SK-N-SH treated with all-trans-retinoic acid at 6 μM for 48 hours (cell line): ENCODE results near the gene LRBA.

Source experiments
- CSDC2 ChIP-seq: fragments of 250-450 bp; sonication (Bioruptor Pico); IDR thresholded peaks from 2 replicates; pipeline ENCODE4 v1.5.0; 2020; ENCODE audit warnings: mild to moderate bottlenecking, moderate library complexity
- OSR1 ChIP-seq: fragments of 250-450 bp; sonication (Bioruptor Pico); IDR thresholded peaks from 2 replicates; pipeline ENCODE4 v1.8.0; 2022; ENCODE audit warnings: moderate library complexity, mild to moderate bottlenecking, inconsistent platforms
- TF ChIP-seq, protein P1 (sequence below): fragments of 250-450 bp; sonication (Bioruptor Pico); IDR thresholded peaks from 2 replicates; pipeline ENCODE4 v1.8.0; 2020; ENCODE audit warnings: mild to moderate bottlenecking, moderate library complexity, borderline replicate concordance
- TF ChIP-seq, protein P2 (sequence below): fragments of 250-450 bp; sonication (Bioruptor Pico); IDR thresholded peaks from 2 replicates; pipeline ENCODE4 v1.5.0; 2020; ENCODE audit warnings: mild to moderate bottlenecking, moderate library complexity

DNA sequence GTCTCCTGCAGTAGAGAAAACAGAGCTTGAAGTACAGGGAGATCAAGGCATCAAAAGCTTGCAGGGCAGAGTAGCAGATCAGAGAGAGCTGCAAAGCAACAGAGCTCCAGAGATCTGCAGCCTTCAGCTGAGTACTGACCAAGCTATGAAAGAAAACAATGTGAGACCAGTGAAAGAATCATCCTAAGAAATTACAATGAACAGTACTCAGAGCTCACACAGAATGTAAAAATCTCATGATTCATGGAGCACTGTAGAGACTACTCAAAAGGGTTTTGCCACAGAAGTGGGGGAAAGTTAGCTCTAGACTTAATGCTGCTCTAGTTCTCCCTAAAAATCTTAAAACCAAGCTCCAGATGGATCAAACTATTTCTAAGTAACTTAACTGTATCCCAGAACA, 513.1 kb downstream of the LRBA start:
- TF ChIP-seq, protein P1, sequence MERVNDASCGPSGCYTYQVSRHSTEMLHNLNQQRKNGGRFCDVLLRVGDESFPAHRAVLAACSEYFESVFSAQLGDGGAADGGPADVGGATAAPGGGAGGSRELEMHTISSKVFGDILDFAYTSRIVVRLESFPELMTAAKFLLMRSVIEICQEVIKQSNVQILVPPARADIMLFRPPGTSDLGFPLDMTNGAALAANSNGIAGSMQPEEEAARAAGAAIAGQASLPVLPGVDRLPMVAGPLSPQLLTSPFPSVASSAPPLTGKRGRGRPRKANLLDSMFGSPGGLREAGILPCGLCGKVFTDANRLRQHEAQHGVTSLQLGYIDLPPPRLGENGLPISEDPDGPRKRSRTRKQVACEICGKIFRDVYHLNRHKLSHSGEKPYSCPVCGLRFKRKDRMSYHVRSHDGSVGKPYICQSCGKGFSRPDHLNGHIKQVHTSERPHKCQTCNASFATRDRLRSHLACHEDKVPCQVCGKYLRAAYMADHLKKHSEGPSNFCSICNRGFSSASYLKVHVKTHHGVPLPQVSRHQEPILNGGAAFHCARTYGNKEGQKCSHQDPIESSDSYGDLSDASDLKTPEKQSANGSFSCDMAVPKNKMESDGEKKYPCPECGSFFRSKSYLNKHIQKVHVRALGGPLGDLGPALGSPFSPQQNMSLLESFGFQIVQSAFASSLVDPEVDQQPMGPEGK (CRISPR knock-in tag) = no peak
- TF ChIP-seq OSR1 = no peak
- TF ChIP-seq, protein P2, sequence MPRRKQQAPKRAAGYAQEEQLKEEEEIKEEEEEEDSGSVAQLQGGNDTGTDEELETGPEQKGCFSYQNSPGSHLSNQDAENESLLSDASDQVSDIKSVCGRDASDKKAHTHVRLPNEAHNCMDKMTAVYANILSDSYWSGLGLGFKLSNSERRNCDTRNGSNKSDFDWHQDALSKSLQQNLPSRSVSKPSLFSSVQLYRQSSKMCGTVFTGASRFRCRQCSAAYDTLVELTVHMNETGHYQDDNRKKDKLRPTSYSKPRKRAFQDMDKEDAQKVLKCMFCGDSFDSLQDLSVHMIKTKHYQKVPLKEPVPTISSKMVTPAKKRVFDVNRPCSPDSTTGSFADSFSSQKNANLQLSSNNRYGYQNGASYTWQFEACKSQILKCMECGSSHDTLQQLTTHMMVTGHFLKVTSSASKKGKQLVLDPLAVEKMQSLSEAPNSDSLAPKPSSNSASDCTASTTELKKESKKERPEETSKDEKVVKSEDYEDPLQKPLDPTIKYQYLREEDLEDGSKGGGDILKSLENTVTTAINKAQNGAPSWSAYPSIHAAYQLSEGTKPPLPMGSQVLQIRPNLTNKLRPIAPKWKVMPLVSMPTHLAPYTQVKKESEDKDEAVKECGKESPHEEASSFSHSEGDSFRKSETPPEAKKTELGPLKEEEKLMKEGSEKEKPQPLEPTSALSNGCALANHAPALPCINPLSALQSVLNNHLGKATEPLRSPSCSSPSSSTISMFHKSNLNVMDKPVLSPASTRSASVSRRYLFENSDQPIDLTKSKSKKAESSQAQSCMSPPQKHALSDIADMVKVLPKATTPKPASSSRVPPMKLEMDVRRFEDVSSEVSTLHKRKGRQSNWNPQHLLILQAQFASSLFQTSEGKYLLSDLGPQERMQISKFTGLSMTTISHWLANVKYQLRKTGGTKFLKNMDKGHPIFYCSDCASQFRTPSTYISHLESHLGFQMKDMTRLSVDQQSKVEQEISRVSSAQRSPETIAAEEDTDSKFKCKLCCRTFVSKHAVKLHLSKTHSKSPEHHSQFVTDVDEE = no peak
- TF ChIP-seq CSDC2 = no peak
